ENCODE data around the gene ARHGAP22.

Gene ARHGAP22

GRCh38 chr10:48456361-48456804 is 148.5 kb downstream of the ARHGAP22 start:
- Histone ChIP-seq H3K4me3 (replicated peaks; ENCODE audit: insufficient read depth, low read length) (no peak overlapping the region), H3K27ac (replicated peaks) (peak overlapping the region; percentile 63)
- peak; percentile 45 to 89 for DNase-seq (ENCODE audit: low read depth in 1 of 2, low spot score in 1 of 2)

GRCh38 chr10:48455392-48456151 is 149.3 kb downstream of the ARHGAP22 start:
- Histone ChIP-seq H3K27me3 (ENCODE audit: insufficient read depth, poor library complexity, severe bottlenecking) (no peaks in the 10 kb centered on the region), H3K4me3 (replicated peaks; ENCODE audit: insufficient read depth, low read length) (no peak overlapping the region), H3K27ac (replicated peaks) (no peak overlapping the region)
- DNase-seq (ENCODE audit: low read depth in 1 of 2, low spot score in 1 of 2) = no peak
- TF ChIP-seq POLR2AphosphoS5 (IDR thresholded peaks at IDR 0.05; ENCODE audit: low read depth) = no peak

More at GRCh38 chr10:48456361-48456804, 148.5 kb downstream of the ARHGAP22 start:
- peak; percentile 95 for TF ChIP-seq SPI1 (IDR thresholded peaks at IDR 0.05; ENCODE audit: borderline replicate concordance, low read depth)
- peak; percentile 77 for TF ChIP-seq POLR2AphosphoS5 (IDR thresholded peaks at IDR 0.05; ENCODE audit: low read depth)
- TF ChIP-seq, protein P1, sequence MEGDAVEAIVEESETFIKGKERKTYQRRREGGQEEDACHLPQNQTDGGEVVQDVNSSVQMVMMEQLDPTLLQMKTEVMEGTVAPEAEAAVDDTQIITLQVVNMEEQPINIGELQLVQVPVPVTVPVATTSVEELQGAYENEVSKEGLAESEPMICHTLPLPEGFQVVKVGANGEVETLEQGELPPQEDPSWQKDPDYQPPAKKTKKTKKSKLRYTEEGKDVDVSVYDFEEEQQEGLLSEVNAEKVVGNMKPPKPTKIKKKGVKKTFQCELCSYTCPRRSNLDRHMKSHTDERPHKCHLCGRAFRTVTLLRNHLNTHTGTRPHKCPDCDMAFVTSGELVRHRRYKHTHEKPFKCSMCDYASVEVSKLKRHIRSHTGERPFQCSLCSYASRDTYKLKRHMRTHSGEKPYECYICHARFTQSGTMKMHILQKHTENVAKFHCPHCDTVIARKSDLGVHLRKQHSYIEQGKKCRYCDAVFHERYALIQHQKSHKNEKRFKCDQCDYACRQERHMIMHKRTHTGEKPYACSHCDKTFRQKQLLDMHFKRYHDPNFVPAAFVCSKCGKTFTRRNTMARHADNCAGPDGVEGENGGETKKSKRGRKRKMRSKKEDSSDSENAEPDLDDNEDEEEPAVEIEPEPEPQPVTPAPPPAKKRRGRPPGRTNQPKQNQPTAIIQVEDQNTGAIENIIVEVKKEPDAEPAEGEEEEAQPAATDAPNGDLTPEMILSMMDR (IDR thresholded peaks at IDR 0.05; ENCODE audit: insufficient read depth, low read length) = no peak
- no peak for TF ChIP-seq GABPA (IDR thresholded peaks at IDR 0.05; ENCODE audit: low read depth)
- H3K27me3 ChIP-seq (ENCODE audit: insufficient read depth, poor library complexity, severe bottlenecking) = no peaks in the 10 kb centered on the region

DNA sequence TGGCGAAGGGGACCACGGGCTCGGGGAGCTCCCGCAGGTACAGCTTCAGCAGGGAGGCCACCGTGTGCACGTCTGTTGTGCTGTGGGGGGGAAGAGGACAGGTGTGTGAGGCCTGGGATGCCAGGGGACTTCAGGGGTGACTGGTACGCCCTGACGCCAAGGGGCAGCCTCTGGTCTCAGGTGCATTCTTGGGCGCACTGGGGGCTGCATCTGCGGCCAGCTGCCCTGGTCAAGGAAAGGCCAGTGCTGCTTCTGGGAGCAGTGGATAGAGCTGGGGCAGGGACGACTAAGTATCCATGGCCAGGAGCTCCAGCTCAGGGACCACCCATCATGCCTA is 149.8 kb downstream of the ARHGAP22 start:
- TF ChIP-seq REST (IDR thresholded peaks at IDR 0.05; ENCODE audit: insufficient replicate concordance, low read depth) (no peak), SPI1 (IDR thresholded peaks at IDR 0.05; ENCODE audit: borderline replicate concordance, low read depth) (no peak), GABPA (IDR thresholded peaks at IDR 0.05; ENCODE audit: low read depth) (no peak), POLR2AphosphoS5 (IDR thresholded peaks at IDR 0.05; ENCODE audit: low read depth) (no peak)
- TF ChIP-seq, protein P1 (IDR thresholded peaks at IDR 0.05; ENCODE audit: insufficient read depth, low read length) = no peak
- Histone ChIP-seq H3K27ac (replicated peaks) (no peak overlapping the region), H3K4me3 (replicated peaks; ENCODE audit: insufficient read depth, low read length) (no peak overlapping the region), H3K27me3 (ENCODE audit: insufficient read depth, poor library complexity, severe bottlenecking) (no peaks in the 10 kb centered on the region)
- DNase-seq (ENCODE audit: low read depth in 1 of 2, low spot score in 1 of 2) = no peak

DNA sequence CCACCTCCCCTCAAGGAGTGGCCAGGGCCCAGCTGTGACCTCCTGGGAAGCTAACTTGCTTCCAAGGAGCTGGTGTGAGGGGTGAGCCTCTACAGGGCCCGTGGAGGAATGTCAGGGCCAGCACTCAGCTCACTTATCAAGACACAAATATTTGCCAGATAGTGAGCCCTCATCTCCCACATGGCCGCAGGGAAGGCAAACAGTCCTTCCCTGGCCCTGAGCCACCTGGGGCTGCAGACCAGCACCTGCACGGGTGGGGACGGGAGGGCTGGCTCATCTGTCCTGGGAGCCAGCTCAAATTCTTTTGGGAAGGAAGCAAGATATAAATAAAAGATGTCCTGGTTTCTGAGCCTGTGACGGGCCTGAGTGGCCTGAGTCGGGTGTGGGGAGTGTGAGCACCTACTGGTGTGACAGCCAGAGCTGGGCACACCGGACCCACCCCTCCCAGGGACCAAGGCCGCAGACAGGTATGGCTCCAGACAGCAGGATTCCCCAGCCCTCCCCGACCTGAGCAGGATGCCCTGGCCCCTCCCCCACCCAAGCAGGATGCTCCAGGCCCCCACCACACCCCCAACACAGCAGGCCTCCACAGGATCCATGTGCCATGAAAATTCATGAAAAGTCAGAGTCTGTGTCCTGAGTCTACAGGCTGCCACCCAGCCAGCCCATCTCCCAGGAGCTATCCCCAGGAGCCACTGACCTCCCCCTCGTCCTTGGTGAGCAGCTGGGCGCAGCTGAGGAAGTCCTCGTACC is 150.4 kb downstream of the ARHGAP22 start:
- DNase-seq (ENCODE audit: low read depth in 1 of 2, low spot score in 1 of 2) = no peak
- no peak for TF ChIP-seq SPI1 (IDR thresholded peaks at IDR 0.05; ENCODE audit: borderline replicate concordance, low read depth)
- TF ChIP-seq, protein P1 (IDR thresholded peaks at IDR 0.05; ENCODE audit: insufficient read depth, low read length) = no peak
- no peak for TF ChIP-seq POLR2AphosphoS5 (IDR thresholded peaks at IDR 0.05; ENCODE audit: low read depth)
- TF ChIP-seq GABPA (IDR thresholded peaks at IDR 0.05; ENCODE audit: low read depth) = no peak
- no peak for TF ChIP-seq REST (IDR thresholded peaks at IDR 0.05; ENCODE audit: insufficient replicate concordance, low read depth)
- H3K27me3 ChIP-seq (ENCODE audit: insufficient read depth, poor library complexity, severe bottlenecking) = no peaks in the 10 kb centered on the region
- H3K4me3 ChIP-seq (replicated peaks; ENCODE audit: insufficient read depth, low read length) = no peak overlapping the region
- H3K27ac ChIP-seq (replicated peaks) = no peak overlapping the region
